Measurements from ENCODE around the gene FKBP8. TPM values are rescaled to one million over a fixed set of nuclear protein-coding genes. Genes with fewer than 3 reads are reported as not detected.

FKBP8 gene
- total RNA-seq, 1 donor from 2014 or later, result 175 TPM

GRCh38 chr19:18588611-18589379, 45.4 kb upstream of the FKBP8 start, which contains the start of gene REX1BD:
Gene REX1BD (plus strand): TSS chr19:18588798. CDS start chr19:18588802, 4 bp downstream.
- Mint-ChIP-seq H3K9me3 (no peaks in the 10 kb centered on the region), H3K4me3 (peak within 1 kb of the TSS; percentile 94), H3K27ac (ENCODE audit: unreplicated experiment) (peak within 1 kb of the TSS; percentile 83), H3K4me1 (peaks cover 30% of the 10 kb centered on the region), H3K27me3 (ENCODE audit: low read depth) (peaks cover 26% of the 10 kb centered on the region), H3K36me3 (ENCODE audit: low read depth) (no peaks in the 10 kb centered on the region)
- peak; percentile 83 for DNase-seq (ENCODE audit: low read depth, low spot score)
- TF ChIP-seq, protein P1, sequence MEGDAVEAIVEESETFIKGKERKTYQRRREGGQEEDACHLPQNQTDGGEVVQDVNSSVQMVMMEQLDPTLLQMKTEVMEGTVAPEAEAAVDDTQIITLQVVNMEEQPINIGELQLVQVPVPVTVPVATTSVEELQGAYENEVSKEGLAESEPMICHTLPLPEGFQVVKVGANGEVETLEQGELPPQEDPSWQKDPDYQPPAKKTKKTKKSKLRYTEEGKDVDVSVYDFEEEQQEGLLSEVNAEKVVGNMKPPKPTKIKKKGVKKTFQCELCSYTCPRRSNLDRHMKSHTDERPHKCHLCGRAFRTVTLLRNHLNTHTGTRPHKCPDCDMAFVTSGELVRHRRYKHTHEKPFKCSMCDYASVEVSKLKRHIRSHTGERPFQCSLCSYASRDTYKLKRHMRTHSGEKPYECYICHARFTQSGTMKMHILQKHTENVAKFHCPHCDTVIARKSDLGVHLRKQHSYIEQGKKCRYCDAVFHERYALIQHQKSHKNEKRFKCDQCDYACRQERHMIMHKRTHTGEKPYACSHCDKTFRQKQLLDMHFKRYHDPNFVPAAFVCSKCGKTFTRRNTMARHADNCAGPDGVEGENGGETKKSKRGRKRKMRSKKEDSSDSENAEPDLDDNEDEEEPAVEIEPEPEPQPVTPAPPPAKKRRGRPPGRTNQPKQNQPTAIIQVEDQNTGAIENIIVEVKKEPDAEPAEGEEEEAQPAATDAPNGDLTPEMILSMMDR (conservative IDR thresholded peaks at IDR 0.05), result peak; percentile 96

GRCh38 chr19:18587962-18588610, 44.7 kb upstream of the FKBP8 start:
- Mint-ChIP-seq H3K9me3 (no peaks in the 10 kb centered on the region), H3K27ac (ENCODE audit: unreplicated experiment) (no peak overlapping the region), H3K36me3 (ENCODE audit: low read depth) (no peaks in the 10 kb centered on the region), H3K27me3 (ENCODE audit: low read depth) (peaks cover 21% of the 10 kb centered on the region), H3K4me1 (peaks cover 26% of the 10 kb centered on the region), H3K4me3 (peak overlapping the region; percentile 83)
- no peak for DNase-seq (ENCODE audit: low read depth, low spot score)
- TF ChIP-seq, protein P1 (conservative IDR thresholded peaks at IDR 0.05), result no peak

GRCh38 chr19:18587561-18587960, 44.2 kb upstream of the FKBP8 start:
- TF ChIP-seq, protein P1 (conservative IDR thresholded peaks at IDR 0.05), result no peak
- DNase-seq (ENCODE audit: low read depth, low spot score), result no peak
- Mint-ChIP-seq H3K27me3 (ENCODE audit: low read depth) (peaks cover 21% of the 10 kb centered on the region), H3K4me1 (peaks cover 26% of the 10 kb centered on the region), H3K27ac (ENCODE audit: unreplicated experiment) (no peak overlapping the region), H3K4me3 (peak overlapping the region; percentile 80), H3K36me3 (ENCODE audit: low read depth) (no peaks in the 10 kb centered on the region), H3K9me3 (no peaks in the 10 kb centered on the region)

- Mint-ChIP-seq H3K4me1 (peaks cover 26% of the 10 kb centered on the region), H3K27me3 (ENCODE audit: low read depth) (peaks cover 22% of the 10 kb centered on the region), H3K27ac (ENCODE audit: unreplicated experiment) (no peak overlapping the region), H3K4me3 (peak overlapping the region; percentile 82), H3K36me3 (ENCODE audit: low read depth) (no peaks in the 10 kb centered on the region), H3K9me3 (no peaks in the 10 kb centered on the region)
- TF ChIP-seq, protein P1 (conservative IDR thresholded peaks at IDR 0.05), result no peak
- DNase-seq (ENCODE audit: low read depth, low spot score), result no peak
These were observed 42.9 kb upstream of the FKBP8 start for GRCh38 chr19:18586306-18586705.

GRCh38 chr19:18580311-18580710, 36.9 kb upstream of the FKBP8 start:
- Mint-ChIP-seq H3K27ac (ENCODE audit: unreplicated experiment) (no peak overlapping the region), H3K36me3 (ENCODE audit: low read depth) (peaks cover under 1% of the 10 kb centered on the region), H3K9me3 (no peaks in the 10 kb centered on the region), H3K4me1 (no peaks in the 10 kb centered on the region), H3K27me3 (ENCODE audit: low read depth) (peaks cover 13% of the 10 kb centered on the region), H3K4me3 (no peak overlapping the region)
- TF ChIP-seq, protein P1 (conservative IDR thresholded peaks at IDR 0.05), result no peak
- no peak for DNase-seq (ENCODE audit: low read depth, low spot score)

All from neural crest cell (in vitro differentiated cells).